DMS53 treated with DMSO at 0.1 percent for 48 hours (cell line): Measurements from ENCODE around the gene TLL2.

ENCODE experiments used
- DNase-seq: peaks from one replicate; lab custom pipeline; 2025; ENCODE audit not compliant: unreplicated experiment; lab: John Stamatoyannopoulos, UW

Gene TLL2

DNA sequence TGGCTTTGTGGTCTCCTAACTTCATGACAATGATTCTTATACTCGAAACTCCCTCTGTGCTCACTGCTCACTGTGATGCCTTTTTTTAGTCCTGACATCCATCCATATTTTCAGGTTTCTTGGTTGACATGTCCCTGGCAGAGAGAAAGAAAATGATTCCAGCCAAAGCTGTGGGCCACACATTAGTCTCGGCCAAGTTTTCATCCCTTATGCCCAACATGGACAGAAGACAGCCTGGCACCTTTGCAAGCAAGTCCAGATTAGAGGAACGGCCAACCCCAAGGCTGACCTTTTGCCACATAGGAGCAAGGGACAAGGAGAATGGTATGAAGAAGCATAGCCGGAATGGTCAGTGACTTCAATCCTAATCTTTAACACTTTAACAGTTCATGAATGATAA, 146.3 kb downstream of the TLL2 start:
- no peak for DNase-seq

DNA sequence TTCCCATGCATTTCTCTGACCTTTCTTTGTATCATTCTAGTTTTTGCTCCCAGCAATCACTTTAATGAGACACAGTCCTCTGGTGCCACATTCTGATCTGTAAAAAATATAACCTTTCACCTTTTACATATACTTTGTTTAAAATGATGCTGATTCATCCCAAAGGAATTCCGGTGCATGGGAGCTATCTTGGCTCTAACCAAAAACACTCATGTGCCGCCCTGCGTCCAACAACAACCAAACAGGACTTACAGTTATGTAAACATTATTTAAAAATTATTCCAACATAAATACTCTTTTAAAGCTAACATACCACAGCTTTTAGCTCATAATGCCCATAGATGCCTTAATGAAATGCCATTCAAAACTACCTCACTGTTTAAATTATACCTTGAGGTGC, 147.2 kb downstream of the TLL2 start:
- no peak for DNase-seq

DNA sequence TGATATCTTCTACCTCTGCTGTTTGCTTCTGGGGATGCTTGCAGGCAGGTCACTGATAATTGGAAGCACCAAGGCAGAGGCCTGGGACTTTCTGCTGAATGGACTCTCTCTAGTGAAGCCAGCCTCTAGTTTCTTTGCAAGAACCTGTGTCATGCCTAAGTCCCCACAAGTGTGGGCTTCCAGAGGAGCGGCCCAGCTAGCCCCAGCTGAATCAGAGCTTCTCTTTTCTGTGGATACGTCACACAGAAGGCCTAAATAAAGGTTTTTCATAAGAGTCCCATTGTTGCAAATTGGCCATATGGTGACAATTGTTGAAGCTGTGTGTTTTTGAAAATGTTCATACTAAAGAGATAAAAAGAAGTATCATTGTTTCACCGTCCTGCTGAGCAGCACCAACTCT, 148.2 kb downstream of the TLL2 start:
- no peak for DNase-seq

GRCh38 chr10:96360766-96361165, 153.0 kb downstream of the TLL2 start:
- DNase-seq, result no peak

GRCh38 chr10:96360331-96360730, 153.4 kb downstream of the TLL2 start:
- DNase-seq, result no peak

- no peak for DNase-seq
Measured at GRCh38 chr10:96359616-96360015, 154.1 kb downstream of the TLL2 start.

GRCh38 chr10:96358851-96359540, 154.7 kb downstream of the TLL2 start, which contains the start of gene OPALIN:
Gene OPALIN, minus strand, starts transcription at chr10:96359002. Its CDS starts 106 bp downstream, at chr10:96358896.
- DNase-seq, result no peak

GRCh38 chr10:96357038-96357620, 156.6 kb downstream of the TLL2 start:
- no peak for DNase-seq

GRCh38 chr10:96352582-96352981, 161.1 kb downstream of the TLL2 start:
- DNase-seq, result no peak

DNA sequence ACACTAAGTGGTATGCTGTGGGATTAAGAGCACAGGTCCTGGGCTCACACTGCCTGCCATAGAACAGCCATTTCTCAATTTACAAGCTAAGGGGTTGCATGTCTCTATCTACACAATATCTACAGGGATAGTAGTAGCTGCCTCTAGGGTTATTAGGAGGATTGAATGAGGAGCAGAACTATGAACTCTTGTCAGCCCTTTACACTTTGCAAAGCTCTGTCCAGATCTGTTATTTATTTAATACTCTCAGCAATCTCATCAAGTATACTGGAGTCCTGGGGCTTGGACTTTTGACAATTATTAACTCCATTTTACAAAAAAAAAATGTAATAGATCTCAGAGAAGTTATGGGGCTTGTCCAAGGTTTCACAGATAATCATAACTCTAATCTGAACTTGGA, 161.7 kb downstream of the TLL2 start:
- no peak for DNase-seq

GRCh38 chr10:96346295-96346694, 167.4 kb downstream of the TLL2 start:
- no peak for DNase-seq

DNA sequence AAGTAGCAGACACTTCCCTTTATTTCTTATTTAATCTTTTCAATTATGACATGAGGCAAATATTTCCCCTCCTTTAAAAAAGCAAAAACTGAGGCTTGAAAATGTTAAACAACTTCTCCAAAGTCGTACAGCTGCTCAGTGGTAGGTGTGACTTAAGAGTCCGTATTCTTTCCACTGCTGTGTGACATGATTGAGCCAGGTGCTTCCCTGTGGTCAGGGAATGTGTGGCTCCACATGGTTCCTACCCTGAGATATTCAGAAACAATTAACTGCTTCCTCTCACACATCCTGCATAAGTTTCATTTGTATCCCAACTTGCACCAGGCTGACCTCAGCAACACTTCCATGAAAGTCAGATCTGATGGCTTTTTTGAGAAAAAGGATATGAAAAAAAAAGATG, 168.5 kb downstream of the TLL2 start:
- no peak for DNase-seq

DNA sequence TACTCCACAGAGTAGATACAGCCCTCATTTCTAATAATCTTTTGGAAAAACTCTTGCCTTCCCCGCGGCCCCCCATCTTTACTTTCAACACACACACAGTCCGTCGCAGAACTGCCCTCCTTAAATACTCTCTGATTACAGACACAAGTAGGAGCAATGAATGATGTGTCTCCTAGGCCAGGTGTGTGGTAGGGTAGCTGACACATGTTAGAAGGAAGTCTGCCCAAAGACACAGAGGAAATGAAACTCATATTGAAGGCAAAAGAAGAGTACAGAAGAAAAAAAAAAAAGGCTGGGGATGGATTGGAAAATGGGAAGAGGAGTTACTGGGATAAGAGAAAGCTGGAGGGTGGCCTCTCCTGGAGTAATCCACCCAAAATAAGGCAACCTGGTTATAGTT, 169.5 kb downstream of the TLL2 start:
- DNase-seq, result no peak

- DNase-seq, result no peak
Measured at GRCh38 chr10:96342402-96342801, 171.3 kb downstream of the TLL2 start.

GRCh38 chr10:96341219-96342182, 172.2 kb downstream of the TLL2 start:
- peak; percentile 24 for DNase-seq

- DNase-seq, result peak; percentile 82
Measured at GRCh38 chr10:96339956-96340904, 173.5 kb downstream of the TLL2 start.

DNA sequence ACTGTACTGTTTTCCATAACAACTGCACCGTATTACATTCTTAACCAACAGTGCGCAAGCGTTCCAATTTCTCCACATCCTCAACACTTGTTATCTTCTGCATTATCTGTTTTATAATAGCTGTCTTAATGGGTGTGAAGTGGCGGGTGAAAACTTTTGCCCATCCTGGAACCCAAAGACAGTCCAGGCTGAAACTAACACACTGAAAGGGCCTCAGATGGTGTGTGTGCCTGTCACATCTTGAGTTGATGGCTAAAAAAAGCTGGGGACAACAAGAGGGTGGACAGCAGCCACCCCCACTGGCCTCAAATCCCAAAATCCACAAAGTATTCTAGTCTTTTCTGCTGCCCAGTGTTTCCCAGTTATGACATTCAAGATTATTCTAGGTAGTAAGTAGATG, 174.3 kb downstream of the TLL2 start:
- DNase-seq, result no peak

- DNase-seq, result no peak
Measured at GRCh38 chr10:96338279-96338925, 175.3 kb downstream of the TLL2 start.

GRCh38 chr10:96337106-96337505, 176.6 kb downstream of the TLL2 start:
- DNase-seq, result no peak
